Pancreas (tissue), 10 donors: ENCODE data around the gene PTPRG. TPM values are rescaled to one million over a fixed set of nuclear protein-coding genes. Genes with fewer than 3 reads are reported as not detected.

Experiments used
- ATAC-seq, 4 donors: fragments of 200-7000 bp; cut with Tn5 transposase; one replicate each; pipeline versions ENCODE4 v1.8.0 to v1.9.1; 2020; ENCODE audit warnings: mild to moderate bottlenecking in 4 of 4, moderate library complexity in 4 of 4
- DNase-seq, 6 donors: peaks; one replicate each; pipeline ENCODE4 v3.0.0-alpha.2; 2020
- FAIRE-seq: peaks from 2 replicates; lab custom pipeline; 2012; peaks lifted over from hg19 to GRCh38; lab: Jason Lieb, UNC
- H3K27ac ChIP-seq, 4 donors: fragments of 200-600 bp; sonication (generic); 1 replicate in 3 of 4; 2 replicates in 1 of 4; pipeline versions ENCODE4 v1.5.0 to v1.8.0; 2020
- H3K27me3 ChIP-seq, 4 donors: fragments of 200-600 bp; one replicate each; pipeline ENCODE4 v1.8.0; 2021
- H3K36me3 ChIP-seq, 3 donors: fragments of 200-600 bp; sonication (generic) in 1 of 3; one replicate each; pipeline versions ENCODE4 v1.5.0 to v1.8.0; 2020 to 2021
- H3K4me1 ChIP-seq, 3 donors: fragments of 200-600 bp; one replicate each; pipeline ENCODE4 v1.8.0; 2021
- H3K4me3 ChIP-seq, 4 donors: fragments of 200-600 bp; sonication (generic) in 2 of 4; one replicate each; pipeline versions ENCODE4 v1.5.0 to v1.8.0; 2020 to 2021
- H3K9me3 ChIP-seq, 4 donors: fragments of 200-600 bp; one replicate each; pipeline ENCODE4 v1.8.0; 2021
- CTCF ChIP-seq, 4 donors: fragments of 200-600 bp; sonication (generic) in 3 of 4; IDR thresholded peaks; one replicate each; pipeline versions ENCODE4 v1.5.0 to v1.8.0; 2021; ENCODE audit warnings: antibody characterized with exemption in 4 of 4
- WGBS, 2 donors: extraction: QIAGEN DNeasy Blood & Tissue Kit; methylation state at CpG; one replicate each; pipeline ENCODE4 v1.1.7; 2013; 5-methylcytosine and 5-hydroxymethylcytosine counted together
- intact Hi-C, 3 donors: fragments of 100-400 bp; cut with DNase I; formaldehyde crosslinking; loops; one replicate each; pipeline versions ENCODE4 v1.11.1 to v1.14.2; 2022
- polyA plus RNA-seq, 2 donors: library from polyadenylated mRNA; stranded (reverse); fragments of 200-250 nt; gene quantifications; one replicate each; pipeline ENCODE4 v1.2.3, GENCODE V29; 2013
- total RNA-seq, 6 donors: library from RNA; stranded (reverse); fragmentation: NEBNext Ultra II Directional in 4 of 6; extraction: Animal tissue kit (Norgen Biotek cat#: 25700) in 4 of 6; gene quantifications; one replicate each; pipeline versions ENCODE4 v1.2.1 to v1.2.4, GENCODE V29; 2021 to 2023
- donor health status: healthy with polysubstance abuse.
- donor health status: DM: no; HTN: no; CAD: no; lungs with moderate emphysema.
- donor health status: DM: no; HTN: no; CAD: no.
- donor health status: control.
- donor health status: control.
- donor health status: Bipolar disorder and iron deficiency.
- donor health status: DM: yes; HTN: yes; CAD: no.
- donor health status: DM: no; HTN: no; CAD: no.
- donor health status: DM: no; HTN: no; CAD: no.
- donor health status: DM: yes; HTN: yes; CAD: no.

Gene PTPRG
- total and polyA plus RNA-seq, 8 donors: 2.8 to 20.5 (median 9.5) TPM

GRCh38 chr3:61788623-61789507 lies 227.5 kb downstream of the PTPRG start:
- Histone ChIP-seq H3K4me3 (no peak overlapping the region), H3K9me3 (no peaks in the 10 kb centered on the region), H3K27me3 (no peaks in the 10 kb centered on the region), H3K36me3 (no peaks in the 10 kb centered on the region), H3K4me1 (no peaks in the 10 kb centered on the region), H3K27ac (no peak overlapping the region)
- WGBS, 2 donors: 86 to 94% methylated on average over 4 of the region's 4 CpGs
- TF ChIP-seq CTCF (IDR thresholded peaks at IDR 0.05): no peak
- ATAC-seq: no peak
- intact Hi-C loops: no loop called here
- no peak for DNase-seq
- no peak for FAIRE-seq

- intact Hi-C loops: no loop called here
- Histone ChIP-seq H3K36me3 (no peaks in the 10 kb centered on the region), H3K27me3 (no peaks in the 10 kb centered on the region), H3K4me1 (no peaks in the 10 kb centered on the region), H3K9me3 (no peaks in the 10 kb centered on the region), H3K4me3 (no peak overlapping the region), H3K27ac (no peak overlapping the region)
- 68 to 71% methylated on average over 3 of the region's 3 CpGs for WGBS, 2 donors
- FAIRE-seq (no peak), ATAC-seq (no peak), DNase-seq (no peak)
- no peak for TF ChIP-seq CTCF (IDR thresholded peaks at IDR 0.05)
Measured at GRCh38 chr3:61789861-61790260, 228.5 kb downstream of the PTPRG start.

DNA sequence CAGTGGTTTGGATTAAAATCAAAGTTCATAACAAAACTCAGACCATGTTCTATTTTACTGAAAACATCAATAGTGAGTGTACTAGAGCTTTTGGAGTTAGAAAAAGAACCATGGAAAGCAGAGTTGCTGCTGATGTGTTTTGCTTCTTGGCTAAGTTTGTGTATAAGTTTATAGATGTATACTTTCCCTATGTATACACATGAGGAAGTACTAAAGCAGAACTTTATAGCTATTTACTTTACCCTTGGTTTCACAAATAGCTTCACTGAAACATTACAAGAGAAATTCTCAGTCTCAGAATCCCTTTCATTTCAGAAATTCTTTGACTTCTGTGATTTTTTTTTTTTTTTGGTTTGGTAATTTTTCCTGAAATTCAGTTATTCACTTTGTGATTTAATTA lies 229.0 kb downstream of the PTPRG start:
- H3K4me1 ChIP-seq: no peaks in the 10 kb centered on the region
- no peak overlapping the region for H3K27ac ChIP-seq
- DNase-seq (no peak), FAIRE-seq (no peak), ATAC-seq (no peak)
- no peaks in the 10 kb centered on the region for H3K27me3 ChIP-seq
- intact Hi-C loops: no loop called here
- H3K36me3 ChIP-seq: no peaks in the 10 kb centered on the region
- no peaks in the 10 kb centered on the region for H3K9me3 ChIP-seq
- no peak for TF ChIP-seq CTCF (IDR thresholded peaks at IDR 0.05)
- no peak overlapping the region for H3K4me3 ChIP-seq

GRCh38 chr3:61793056-61793455 lies 231.7 kb downstream of the PTPRG start:
- Histone ChIP-seq H3K9me3 (no peaks in the 10 kb centered on the region), H3K27me3 (no peaks in the 10 kb centered on the region), H3K4me1 (peaks cover 0 to 8% (median 0%) of the 10 kb centered on the region in 3 donors), H3K36me3 (no peaks in the 10 kb centered on the region), H3K4me3 (no peak overlapping the region), H3K27ac (no peak overlapping the region)
- intact Hi-C loops: no loop called here
- TF ChIP-seq CTCF (IDR thresholded peaks at IDR 0.05): no peak
- FAIRE-seq (no peak), DNase-seq (no peak), ATAC-seq (no peak)
- WGBS, 2 donors: 91 to 97% methylated on average over 2 of the region's 2 CpGs

DNA sequence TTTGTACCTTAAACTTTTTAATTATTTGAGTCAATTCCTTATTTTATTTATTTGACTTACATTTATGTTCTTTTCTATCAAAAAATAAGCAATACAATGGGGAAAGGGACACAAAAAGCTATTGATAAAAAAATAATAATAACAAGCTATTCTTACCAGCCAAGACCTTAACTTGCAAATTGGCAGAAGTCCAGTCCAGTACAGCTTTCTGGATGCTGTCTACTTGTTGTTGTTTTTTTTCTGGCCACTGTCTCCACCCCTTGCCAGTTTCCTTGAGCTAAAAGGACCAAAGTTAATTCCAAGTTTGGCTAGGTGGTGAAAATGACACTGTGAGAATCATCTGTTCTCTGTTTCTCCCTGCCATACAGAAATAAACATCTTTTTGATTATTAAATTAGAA lies 232.2 kb downstream of the PTPRG start:
- Histone ChIP-seq H3K27me3 (no peaks in the 10 kb centered on the region), H3K27ac (no peak overlapping the region), H3K4me3 (no peak overlapping the region), H3K4me1 (peaks cover 0 to 8% (median 0%) of the 10 kb centered on the region in 3 donors), H3K9me3 (no peaks in the 10 kb centered on the region), H3K36me3 (no peaks in the 10 kb centered on the region)
- ATAC-seq (no peak), DNase-seq (no peak), FAIRE-seq (no peak)
- no peak for TF ChIP-seq CTCF (IDR thresholded peaks at IDR 0.05)
- intact Hi-C loops: no loop called here
